SU-DHL-6 (cell line): ENCODE data around the gene SKOR1.

Experiments
- H2AFZ ChIP-seq: fragments of 200-600 bp; sonication (generic); 2 replicates; pipeline ENCODE4 v1.6.1; 2014; ENCODE audit warnings: low read depth, mild to moderate bottlenecking, moderate library complexity, mixed read lengths, antibody characterized with exemption, low read length; ENCODE audit not compliant: severe bottlenecking
- H3F3A ChIP-seq: fragments of 200-600 bp; shearing (Covaris generic); 2 replicates; pipeline ENCODE4 v1.6.0; 2016; ENCODE audit warnings: antibody characterized with exemption, mild to moderate bottlenecking; ENCODE audit not compliant: insufficient read depth
- H3K27ac ChIP-seq: fragments of 200-600 bp; sonication (generic); 2 replicates; pipeline ENCODE4 v1.5.1; 2016; ENCODE audit warnings: low read depth, mild to moderate bottlenecking, low read length, moderate library complexity, mixed read lengths
- H3K27me3 ChIP-seq: fragments of 200-600 bp; sonication (generic), shearing (Covaris generic); 2 replicates; pipeline ENCODE4 v1.6.0; 2014; ENCODE audit warnings: mild to moderate bottlenecking, low read length
- H3K36me3 ChIP-seq: fragments of 200-600 bp; sonication (generic); 2 replicates; pipeline ENCODE4 v1.6.1; 2014; ENCODE audit warnings: mild to moderate bottlenecking, low read length, mixed read lengths
- H3K4me2 ChIP-seq: fragments of 300-600, 200-600 bp; shearing (Covaris generic), sonication (generic); 2 replicates; pipeline ENCODE4 v1.6.0; 2014; ENCODE audit warnings: low read length, low read depth, mild to moderate bottlenecking; ENCODE audit not compliant: poor library complexity, severe bottlenecking
- H3K4me3 ChIP-seq: fragments of 200-600 bp; sonication (generic); 2 replicates; pipeline ENCODE4 v1.5.1; 2014; ENCODE audit warnings: antibody characterized with exemption, low read length, mild to moderate bottlenecking, mixed read lengths; ENCODE audit not compliant: insufficient read depth, poor library complexity, severe bottlenecking
- H3K79me2 ChIP-seq: fragments of 200-600 bp; sonication (generic); 2 replicates; pipeline ENCODE4 v1.6.1; 2014; ENCODE audit warnings: mild to moderate bottlenecking, low read length, moderate library complexity; ENCODE audit not compliant: insufficient read depth
- H3K9ac ChIP-seq: fragments of 200-600 bp; sonication (generic); 2 replicates; pipeline ENCODE4 v1.7.0; 2014; ENCODE audit warnings: mild to moderate bottlenecking, low read length
- H3K9me2 ChIP-seq: fragments of 200-600 bp; sonication (generic); replicated peaks from 2 replicates; pipeline ENCODE4 v1.6.1; 2014; ENCODE audit warnings: low read length; ENCODE audit not compliant: insufficient read depth
- H3K9me3 ChIP-seq: fragments of 200-600 bp; sonication (generic); 2 replicates; pipeline ENCODE4 v1.6.1; 2014; ENCODE audit warnings: low read length, mixed read lengths; ENCODE audit not compliant: insufficient read depth
- H4K20me1 ChIP-seq: fragments of 200-600 bp; sonication (generic); 2 replicates; pipeline ENCODE4 v1.6.1; 2014; ENCODE audit warnings: low read depth, mild to moderate bottlenecking, antibody characterized with exemption, low read length, moderate library complexity, mixed read lengths
- CTCF ChIP-seq: fragments of 200-600 bp; sonication (generic); IDR thresholded peaks from one replicate; pipeline ENCODE4 v1.5.1; 2017; ENCODE audit warnings: antibody characterized with exemption, mild to moderate bottlenecking, low read length, moderate library complexity; ENCODE audit not compliant: insufficient read depth, poor library complexity, severe bottlenecking
- EZH2phosphoT487 ChIP-seq: fragments of 200-600 bp; sonication (generic), shearing (Covaris generic); conservative IDR thresholded peaks from 2 replicates; pipeline ENCODE4 v1.6.1; 2018; ENCODE audit warnings: mild to moderate bottlenecking, antibody characterized with exemption, low read length, moderate library complexity, mixed read lengths

The SKOR1 gene

GRCh38 chr15:67784856-67785430 lies 40.4 kb upstream of the SKOR1 start:
- Histone ChIP-seq H2AFZ (no peak overlapping the region), H3K27me3 (no peaks in the 10 kb centered on the region), H3K36me3 (no peaks in the 10 kb centered on the region), H4K20me1 (no peaks in the 10 kb centered on the region), H3K79me2 (no peaks in the 10 kb centered on the region), H3K4me3 (no peak overlapping the region), H3K27ac (peak overlapping the region; percentile 85), H3F3A (peaks cover 16% of the 10 kb centered on the region), H3K9me2 (no peaks in the 10 kb centered on the region), H3K9ac (peak overlapping the region; percentile 10; the same call in 1 of the 2 replicates), H3K4me2 (peak overlapping the region; percentile 38), H3K9me3 (no peaks in the 10 kb centered on the region)
- TF ChIP-seq CTCF (no peak), EZH2phosphoT487 (no peak)

- H3K4me2 ChIP-seq = peak overlapping the region; percentile 38
- H4K20me1 ChIP-seq = no peaks in the 10 kb centered on the region
- no peaks in the 10 kb centered on the region for H3K9me2 ChIP-seq
- H3K4me3 ChIP-seq = no peak overlapping the region
- H3F3A ChIP-seq = peaks cover 16% of the 10 kb centered on the region
- H3K79me2 ChIP-seq = no peaks in the 10 kb centered on the region
- H3K9me3 ChIP-seq = no peaks in the 10 kb centered on the region
- no peaks in the 10 kb centered on the region for H3K27me3 ChIP-seq
- peak overlapping the region; percentile 85 for H3K27ac ChIP-seq
- no peaks in the 10 kb centered on the region for H3K36me3 ChIP-seq
- H2AFZ ChIP-seq = no peak overlapping the region
- TF ChIP-seq CTCF (no peak), EZH2phosphoT487 (no peak)
- H3K9ac ChIP-seq = no peak overlapping the region
Observed at GRCh38 chr15:67785431-67785830, 39.9 kb upstream of the SKOR1 start.

GRCh38 chr15:67786646-67787045 lies 38.7 kb upstream of the SKOR1 start:
- TF ChIP-seq EZH2phosphoT487 (no peak), CTCF (no peak)
- Histone ChIP-seq H4K20me1 (no peaks in the 10 kb centered on the region), H2AFZ (no peak overlapping the region), H3K9me3 (no peaks in the 10 kb centered on the region), H3F3A (peaks cover 16% of the 10 kb centered on the region), H3K27ac (no peak overlapping the region), H3K9ac (no peak overlapping the region), H3K4me2 (no peak overlapping the region), H3K4me3 (no peak overlapping the region), H3K9me2 (no peaks in the 10 kb centered on the region), H3K36me3 (no peaks in the 10 kb centered on the region), H3K79me2 (no peaks in the 10 kb centered on the region), H3K27me3 (no peaks in the 10 kb centered on the region)
